HuH-7.5 (cell line): ENCODE results near the gene DAAM1.

Source experiments
- DNase-seq: peaks from one replicate; pipeline ENCODE4 v3.0.0; 2011; ENCODE audit warnings: low spot score

DAAM1 gene

GRCh38 chr14:59254911-59255545 is 66.6 kb downstream of the DAAM1 start:
- DNase-seq, result no peak

GRCh38 chr14:59256331-59256730 is 67.9 kb downstream of the DAAM1 start:
- DNase-seq, result no peak

- no peak for DNase-seq
Measured at GRCh38 chr14:59261334-59261733, 72.9 kb downstream of the DAAM1 start.

GRCh38 chr14:59262717-59263454 is 74.4 kb downstream of the DAAM1 start:
- DNase-seq, result peak; percentile 55

GRCh38 chr14:59265808-59266207 is 77.3 kb downstream of the DAAM1 start:
- DNase-seq, result no peak

- DNase-seq, result no peak
Measured at GRCh38 chr14:59267046-59267445, 78.6 kb downstream of the DAAM1 start.

GRCh38 chr14:59268011-59268410 is 79.5 kb downstream of the DAAM1 start:
- no peak for DNase-seq

GRCh38 chr14:59268858-59269257 is 80.4 kb downstream of the DAAM1 start:
- DNase-seq, result no peak

- no peak for DNase-seq
Measured at GRCh38 chr14:59269466-59269865, 81.0 kb downstream of the DAAM1 start.

GRCh38 chr14:59271256-59271655 is 82.8 kb downstream of the DAAM1 start:
- DNase-seq, result no peak

GRCh38 chr14:59271734-59272133 is 83.3 kb downstream of the DAAM1 start:
- no peak for DNase-seq

GRCh38 chr14:59272633-59273032 is 84.2 kb downstream of the DAAM1 start:
- no peak for DNase-seq

- no peak for DNase-seq
Measured at GRCh38 chr14:59273737-59274136, 85.3 kb downstream of the DAAM1 start.

GRCh38 chr14:59274991-59275391 is 86.5 kb downstream of the DAAM1 start:
- no peak for DNase-seq

- no peak for DNase-seq
Measured at GRCh38 chr14:59275668-59276067, 87.2 kb downstream of the DAAM1 start.

GRCh38 chr14:59276235-59276634 is 87.8 kb downstream of the DAAM1 start:
- DNase-seq, result no peak

- no peak for DNase-seq
Measured at GRCh38 chr14:59277659-59278058, 89.2 kb downstream of the DAAM1 start.

GRCh38 chr14:59278111-59278510 is 89.6 kb downstream of the DAAM1 start:
- DNase-seq, result no peak

GRCh38 chr14:59280961-59281360 is 92.5 kb downstream of the DAAM1 start:
- no peak for DNase-seq

- DNase-seq, result no peak
Measured at GRCh38 chr14:59281609-59282377, 93.3 kb downstream of the DAAM1 start.

GRCh38 chr14:59282378-59282765 is 93.9 kb downstream of the DAAM1 start:
- DNase-seq, result no peak

- no peak for DNase-seq
Measured at GRCh38 chr14:59283361-59283760, 94.9 kb downstream of the DAAM1 start.

- no peak for DNase-seq
Measured at GRCh38 chr14:59284059-59284458, 95.6 kb downstream of the DAAM1 start.
